HK-2 (cell line): Measurements from ENCODE around the gene UCKL1.
"Not testable (repeated sequence)": the region's sequence is repeated elsewhere in the genome, so short reads cannot be mapped to it uniquely, and the experiment has no call there.

Source experiments
- DNase-seq: peaks from one replicate; pipeline ENCODE4 v3.0.0-alpha.2; 2018; ENCODE audit not compliant: unreplicated experiment

The UCKL1 gene

GRCh38 chr20:63972312-63973159, 16.3 kb upstream of the UCKL1 start:
- no peak for DNase-seq

GRCh38 chr20:63971960-63972311, 15.7 kb upstream of the UCKL1 start:
- DNase-seq: not testable (repeated sequence)

- no peak for DNase-seq
Observed at GRCh38 chr20:63970714-63971431, 14.7 kb upstream of the UCKL1 start.

- peak; percentile 49 for DNase-seq
Observed at GRCh38 chr20:63969838-63970713, 13.9 kb upstream of the UCKL1 start, which contains the start of gene ZNF512B. ZNF512B (minus strand) TSS chr20:63969930; CDS start chr20:63967950, 1,980 bp downstream.

GRCh38 chr20:63968928-63969760, 12.9 kb upstream of the UCKL1 start:
- DNase-seq: no peak

- DNase-seq: no peak
Observed at GRCh38 chr20:63968136-63968927, 12.1 kb upstream of the UCKL1 start.

- no peak for DNase-seq
Observed at GRCh38 chr20:63967330-63968135, 11.3 kb upstream of the UCKL1 start.

GRCh38 chr20:63966944-63967322, 10.7 kb upstream of the UCKL1 start:
- DNase-seq: no peak

- DNase-seq: no peak
Observed at GRCh38 chr20:63966172-63966943, 10.1 kb upstream of the UCKL1 start.

- DNase-seq: no peak
Observed at GRCh38 chr20:63964412-63964811, 8.2 kb upstream of the UCKL1 start.

GRCh38 chr20:63963784-63964301, 7.6 kb upstream of the UCKL1 start:
- no peak for DNase-seq

- DNase-seq: no peak
Observed at GRCh38 chr20:63963348-63963741, 7.1 kb upstream of the UCKL1 start.

- DNase-seq: no peak
Observed at GRCh38 chr20:63962426-63963347, 6.5 kb upstream of the UCKL1 start.

GRCh38 chr20:63961664-63962425, 5.6 kb upstream of the UCKL1 start:
- DNase-seq: no peak

- not testable (repeated sequence) for DNase-seq
Observed at GRCh38 chr20:63960654-63961621, 4.7 kb upstream of the UCKL1 start.

GRCh38 chr20:63959699-63960075, 3.5 kb upstream of the UCKL1 start:
- DNase-seq: no peak
